ENCODE results near the gene CAPZB. TPM values are rescaled to one million over a fixed set of nuclear protein-coding genes. Genes with fewer than 3 reads are reported as not detected.

CAPZB gene
- total and polyA plus RNA-seq, 10 donors, result 139 to 386 (median 277) TPM

- no peaks in the 10 kb centered on the region for H3K27me3 ChIP-seq (replicated peaks in 1 of 7)
Observed at GRCh38 chr1:19410393-19410792, 74.9 kb downstream of the CAPZB start.

GRCh38 chr1:19409477-19410341 lies 75.6 kb downstream of the CAPZB start:
- H3K4me3 ChIP-seq, result no peak overlapping the region
- H3K27me3 ChIP-seq (replicated peaks in 1 of 7), result no peaks in the 10 kb centered on the region
- 89 to 94% (median 92%) methylated on average over 7 of the region's 7 CpGs for WGBS, 5 donors
- peaks cover 22 to 100% (median 56%) of the 10 kb centered on the region in 6 donors for H3K4me1 ChIP-seq
- TF ChIP-seq CTCF (IDR thresholded peaks at IDR 0.05 in 8 of 11, conservative IDR thresholded peaks at IDR 0.05 in 3 of 11), result no peak
- TF ChIP-seq POLR2AphosphoS5 (IDR thresholded peaks at IDR 0.05), result no peak
- TF ChIP-seq POLR2A (IDR thresholded peaks at IDR 0.05), result no peak
- DNase-seq, result no peak
- H3K27ac ChIP-seq, result peak overlapping the region in 1 of 8 donors; percentile 68
- no peaks in the 10 kb centered on the region for H3K9me3 ChIP-seq
- peaks cover 0 to 86% (median 0%) of the 10 kb centered on the region in 6 donors for H3K36me3 ChIP-seq
- intact Hi-C loops (cut with DNase I; ENCODE audit: low total_unique reads), result no loop called here

More at GRCh38 chr1:19410393-19410792, 74.9 kb downstream of the CAPZB start:
- peak overlapping the region in 1 of 8 donors; percentile 68 for H3K27ac ChIP-seq
- 82 to 92% (median 90%) methylated on average over 5 of the region's 5 CpGs for WGBS, 5 donors
- H3K9me3 ChIP-seq, result no peaks in the 10 kb centered on the region
- intact Hi-C loops (cut with DNase I; ENCODE audit: low total_unique reads), result no loop called here
- no peak overlapping the region for H3K4me3 ChIP-seq
- DNase-seq, result no peak
- TF ChIP-seq POLR2A (IDR thresholded peaks at IDR 0.05), result no peak
- no peak for TF ChIP-seq POLR2AphosphoS5 (IDR thresholded peaks at IDR 0.05)
- TF ChIP-seq CTCF (IDR thresholded peaks at IDR 0.05 in 8 of 11, conservative IDR thresholded peaks at IDR 0.05 in 3 of 11), result no peak
- H3K36me3 ChIP-seq, result peaks cover 0 to 86% (median 2%) of the 10 kb centered on the region in 6 donors
- H3K4me1 ChIP-seq, result peaks cover 22 to 100% (median 60%) of the 10 kb centered on the region in 6 donors

GRCh38 chr1:19407494-19408096 lies 77.7 kb downstream of the CAPZB start:
- Histone ChIP-seq H3K36me3 (peaks cover 0 to 91% (median 0%) of the 10 kb centered on the region in 6 donors), H3K27ac (no peak overlapping the region), H3K27me3 (replicated peaks in 1 of 7) (no peaks in the 10 kb centered on the region), H3K4me3 (no peak overlapping the region), H3K4me1 (peaks cover 14 to 96% (median 45%) of the 10 kb centered on the region in 6 donors), H3K9me3 (no peaks in the 10 kb centered on the region)
- TF ChIP-seq CTCF (IDR thresholded peaks at IDR 0.05 in 8 of 11, conservative IDR thresholded peaks at IDR 0.05 in 3 of 11), result no peak
- no peak for TF ChIP-seq POLR2AphosphoS5 (IDR thresholded peaks at IDR 0.05)
- TF ChIP-seq POLR2A (IDR thresholded peaks at IDR 0.05), result no peak
- DNase-seq, result no peak
- intact Hi-C loops (cut with DNase I; ENCODE audit: low total_unique reads), result no loop called here
- 69 to 80% (median 73%) methylated on average over 7 to 8 of the region's 8 CpGs for WGBS, 5 donors

- Histone ChIP-seq H3K4me3 (no peak overlapping the region), H3K36me3 (peaks cover 0 to 91% (median 0%) of the 10 kb centered on the region in 6 donors), H3K27me3 (replicated peaks in 1 of 7) (no peaks in the 10 kb centered on the region), H3K4me1 (peaks cover 7 to 96% (median 43%) of the 10 kb centered on the region in 6 donors), H3K9me3 (no peaks in the 10 kb centered on the region), H3K27ac (peak overlapping the region in 1 of 8 donors; percentile 35)
- no peak for DNase-seq
- TF ChIP-seq POLR2AphosphoS5 (IDR thresholded peaks at IDR 0.05) (no peak), CTCF (IDR thresholded peaks at IDR 0.05 in 8 of 11, conservative IDR thresholded peaks at IDR 0.05 in 3 of 11) (no peak), POLR2A (IDR thresholded peaks at IDR 0.05) (no peak)
- WGBS, 5 donors, result 93 to 95% (median 94%) methylated on average over 5 of the region's 5 CpGs
- intact Hi-C loops (cut with DNase I; ENCODE audit: low total_unique reads), result no loop called here
Observed at GRCh38 chr1:19406680-19407079, 78.7 kb downstream of the CAPZB start.

All from spleen (tissue), 11 donors.